A549 treated with GW870086 at 1 μM for 4 hours (cell line): ENCODE measurements around the gene ACSF2. TPM values are rescaled to one million over a fixed set of nuclear protein-coding genes. Genes with fewer than 3 reads are reported as not detected.

ENCODE experiments used
- total RNA-seq: library from RNA; stranded (reverse); fragments of 200-300 nt; extraction: Qiagen RNA extraction; gene quantifications from 5 replicates; pipeline ENCODE4 v1.2.3, GENCODE V29; 2022; ENCODE audit warnings: low read depth

The ACSF2 gene, protein sequence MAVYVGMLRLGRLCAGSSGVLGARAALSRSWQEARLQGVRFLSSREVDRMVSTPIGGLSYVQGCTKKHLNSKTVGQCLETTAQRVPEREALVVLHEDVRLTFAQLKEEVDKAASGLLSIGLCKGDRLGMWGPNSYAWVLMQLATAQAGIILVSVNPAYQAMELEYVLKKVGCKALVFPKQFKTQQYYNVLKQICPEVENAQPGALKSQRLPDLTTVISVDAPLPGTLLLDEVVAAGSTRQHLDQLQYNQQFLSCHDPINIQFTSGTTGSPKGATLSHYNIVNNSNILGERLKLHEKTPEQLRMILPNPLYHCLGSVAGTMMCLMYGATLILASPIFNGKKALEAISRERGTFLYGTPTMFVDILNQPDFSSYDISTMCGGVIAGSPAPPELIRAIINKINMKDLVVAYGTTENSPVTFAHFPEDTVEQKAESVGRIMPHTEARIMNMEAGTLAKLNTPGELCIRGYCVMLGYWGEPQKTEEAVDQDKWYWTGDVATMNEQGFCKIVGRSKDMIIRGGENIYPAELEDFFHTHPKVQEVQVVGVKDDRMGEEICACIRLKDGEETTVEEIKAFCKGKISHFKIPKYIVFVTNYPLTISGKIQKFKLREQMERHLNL
- 10.3 to 15.4 TPM (median 13.6 TPM) in 5 replicates for total RNA-seq

DNA sequence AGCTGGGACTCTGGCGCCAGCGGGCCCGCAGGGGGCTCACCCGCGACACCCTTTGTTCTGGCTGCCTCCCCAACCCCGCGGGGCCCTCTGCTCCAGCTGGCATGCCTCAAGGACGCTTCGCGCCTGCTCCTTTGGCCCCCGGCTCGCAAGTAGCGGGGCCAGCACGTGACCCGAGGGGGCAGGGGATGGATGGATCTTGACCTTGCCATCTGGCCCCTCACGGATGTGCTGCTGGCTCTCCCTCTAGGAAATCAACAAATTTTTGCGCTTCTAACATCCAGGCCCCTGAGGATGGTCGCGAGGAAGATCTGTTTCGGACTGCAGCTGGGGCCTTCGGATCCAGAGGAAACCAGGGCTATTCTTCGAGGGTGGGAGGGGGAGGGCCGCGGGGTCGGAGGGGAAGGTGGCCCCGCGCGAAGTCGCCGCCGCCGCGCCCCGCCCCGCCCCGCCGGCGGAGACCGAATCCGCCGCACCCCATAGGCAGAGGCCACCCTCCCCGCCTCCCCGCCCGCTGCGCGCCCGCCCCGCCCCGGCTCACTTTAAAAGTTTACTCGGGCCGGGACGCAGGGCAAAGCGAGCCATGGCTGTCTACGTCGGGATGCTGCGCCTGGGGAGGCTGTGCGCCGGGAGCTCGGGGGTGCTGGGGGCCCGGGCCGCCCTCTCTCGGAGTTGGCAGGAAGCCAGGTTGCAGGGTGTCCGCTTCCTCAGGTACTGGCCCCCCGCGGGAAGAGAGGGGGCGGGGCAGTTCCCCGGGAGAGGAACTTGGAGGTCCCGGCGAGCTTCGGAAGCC lies at the start of gene ACSF2:
ACSF2 (plus strand) TSS at position 537 of the 790 bp plus-strand sequence; CDS start at position 581, 44 bp downstream.

DNA sequence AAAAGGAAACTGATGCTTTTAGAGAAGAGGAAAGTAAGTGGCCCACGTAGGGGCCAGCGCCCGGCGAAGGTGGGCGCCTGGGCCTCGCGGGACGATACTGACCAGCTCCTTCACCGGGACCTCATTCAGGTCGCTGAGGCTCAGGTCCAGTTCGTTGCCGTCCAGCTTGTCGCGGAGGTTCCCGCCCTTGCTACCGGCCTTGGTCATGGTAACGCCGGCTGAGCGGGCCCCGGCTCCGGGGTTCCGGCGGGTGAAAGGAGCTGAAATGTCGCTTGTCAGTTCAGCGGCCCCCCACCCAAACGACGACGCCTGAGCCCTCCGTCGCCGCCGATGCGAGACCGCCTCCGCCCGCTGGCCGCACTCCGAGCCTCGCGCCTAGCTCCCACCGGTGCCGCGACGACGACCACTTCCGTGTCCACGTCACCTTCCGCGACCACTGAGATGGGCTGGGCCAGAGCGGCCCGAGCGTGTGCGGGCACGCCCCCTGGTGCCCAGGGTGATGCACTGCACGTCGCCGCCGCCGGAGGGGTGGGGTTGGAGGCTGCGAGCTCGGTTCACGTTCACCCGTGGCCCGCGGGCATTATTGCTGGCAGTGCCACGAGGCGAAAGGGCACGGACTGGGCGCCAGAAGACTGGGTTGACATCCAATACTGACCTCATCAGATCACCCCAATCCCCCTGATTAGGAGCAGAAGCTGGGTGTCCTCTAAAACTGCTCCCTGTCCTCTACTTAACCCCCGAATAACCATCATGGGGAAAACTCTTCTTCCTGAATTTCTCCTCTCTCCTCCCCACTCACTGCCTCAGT lies 28.7 kb upstream of the ACSF2 start, which contains the start of gene LRRC59:
LRRC59 (minus strand) TSS at position 413 of the 808 bp plus-strand sequence; CDS start at position 207, 206 bp downstream.

DNA sequence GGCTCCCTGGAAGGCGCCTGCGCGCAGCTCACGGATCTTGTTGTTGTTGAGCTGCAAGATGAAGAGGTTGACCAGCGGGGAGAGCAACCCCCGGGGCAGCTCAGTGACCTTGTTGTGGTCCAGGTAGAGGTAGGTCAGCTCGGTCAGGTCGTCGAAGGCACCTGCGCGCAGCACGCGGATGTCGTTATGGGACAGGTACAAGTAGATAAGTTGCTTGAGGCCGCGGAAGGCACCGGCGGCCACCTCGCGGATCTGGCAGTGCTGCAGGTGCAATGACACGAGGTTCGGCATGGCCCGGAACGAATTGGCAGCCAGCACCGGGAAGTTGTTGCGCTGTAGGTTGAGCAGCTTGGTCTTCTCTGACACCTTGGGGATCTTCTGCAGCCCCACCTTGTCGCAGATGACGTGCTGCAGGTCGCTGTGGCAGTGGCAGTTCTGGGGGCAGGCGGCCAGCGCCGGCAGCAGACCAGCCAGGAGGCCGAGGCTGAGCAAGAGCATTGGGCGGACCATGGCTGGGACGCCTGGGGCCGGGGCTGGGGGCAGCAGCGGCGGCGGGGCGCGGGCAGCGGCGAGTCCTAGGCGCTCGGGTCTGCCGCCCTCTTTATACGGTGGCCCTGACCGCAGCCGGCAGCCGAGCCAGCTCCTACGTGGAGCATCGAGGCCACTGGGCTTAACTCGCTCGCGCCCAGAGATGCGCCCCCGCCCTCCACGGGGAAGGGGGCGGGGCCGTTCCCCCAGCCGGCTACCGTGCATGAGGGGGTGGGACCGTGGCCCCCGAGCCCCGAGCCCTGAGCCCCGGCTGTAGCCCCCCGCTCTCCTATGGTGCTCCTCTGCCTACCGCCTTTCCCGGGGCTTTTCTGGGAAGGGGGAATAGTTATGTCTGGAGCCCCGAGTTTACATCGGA lies 42.5 kb downstream of the ACSF2 start, which contains the start of gene CHAD:
CHAD (minus strand) TSS at position 577 of the 904 bp plus-strand sequence; CDS start at position 510, 67 bp downstream.

DNA sequence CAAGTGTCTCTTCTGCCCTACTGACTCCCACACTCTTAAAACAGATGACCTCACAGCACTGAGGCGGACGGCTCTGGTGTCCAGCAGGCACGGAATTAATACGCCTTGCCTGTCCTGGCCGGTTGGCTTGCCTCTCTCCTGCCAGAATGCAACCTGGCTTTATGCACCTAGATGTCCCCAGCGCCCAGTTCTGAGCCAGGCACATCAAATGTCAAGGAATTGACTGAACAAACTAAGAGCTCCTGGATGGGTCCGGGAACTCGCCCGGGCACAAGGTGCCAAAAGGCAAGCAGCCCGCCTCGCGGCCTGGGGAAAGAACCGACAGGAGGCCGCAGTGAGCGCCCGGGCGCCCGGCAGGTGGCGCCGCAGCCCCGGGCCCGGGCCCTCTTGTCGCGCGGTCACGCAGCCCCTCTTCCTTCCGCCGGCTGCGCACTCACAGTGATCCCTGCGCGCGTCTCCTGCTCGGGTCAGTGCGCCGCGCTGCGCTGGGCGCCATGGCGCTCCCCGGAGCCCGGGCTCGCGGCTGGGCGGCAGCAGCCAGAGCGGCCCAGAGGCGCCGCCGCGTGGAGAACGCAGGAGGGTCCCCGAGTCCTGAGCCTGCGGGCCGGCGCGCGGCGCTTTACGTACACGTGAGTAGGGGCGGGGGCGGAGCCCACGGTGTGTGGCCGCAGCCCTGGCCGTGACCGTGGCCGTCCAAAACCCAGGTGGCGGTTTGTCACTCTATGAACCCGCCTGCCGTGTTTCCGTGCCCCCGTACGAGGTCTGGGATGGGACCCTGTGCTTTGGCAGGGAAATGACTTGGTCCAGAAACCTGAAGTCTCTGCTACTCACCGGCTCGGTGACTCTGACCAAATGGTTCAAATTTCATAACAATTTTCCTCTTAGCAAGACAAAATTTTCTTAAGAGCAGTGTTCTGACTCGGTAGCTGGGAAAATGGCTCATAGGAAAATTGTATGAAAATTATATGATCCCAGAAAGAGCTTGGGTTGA lies 52.7 kb downstream of the ACSF2 start, which contains the start of gene RSAD1:
RSAD1 (plus strand) TSS at position 470 of the 991 bp plus-strand sequence; CDS start at position 495, 25 bp downstream.

DNA sequence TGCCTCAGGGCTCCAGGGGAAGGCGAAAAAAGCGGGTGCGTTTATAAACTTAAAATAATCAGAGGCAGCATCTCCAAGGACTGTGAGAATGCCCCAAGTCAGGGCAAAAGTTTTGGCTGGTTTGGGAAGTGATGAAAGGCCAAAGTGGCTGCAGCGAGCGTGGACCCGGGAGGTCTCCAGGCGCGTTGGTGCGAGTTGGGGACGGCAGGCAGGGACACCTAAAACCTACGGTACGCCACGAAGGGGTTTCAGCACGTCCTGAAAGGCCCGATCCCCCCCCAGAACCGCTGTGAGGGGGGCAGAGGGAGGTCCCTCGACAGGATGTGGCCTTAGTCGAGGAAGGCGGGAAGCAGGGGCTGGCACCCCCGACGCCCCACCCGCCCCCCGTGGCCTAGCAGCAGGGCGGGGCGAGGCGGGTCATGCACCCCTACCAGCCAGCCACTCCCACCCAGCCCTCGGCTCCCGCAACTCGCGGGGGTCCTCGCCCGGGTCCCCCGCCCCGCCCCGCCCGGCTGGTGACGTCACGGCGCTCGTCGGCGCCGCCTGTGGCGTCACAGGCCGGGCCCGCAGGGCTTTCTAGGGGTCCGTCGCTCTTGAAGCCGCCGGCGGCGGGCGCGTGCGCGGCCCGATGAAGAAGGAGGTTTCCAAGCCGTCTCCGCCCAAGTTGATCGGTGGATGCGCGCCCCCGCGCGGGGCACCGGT lies 82.0 kb downstream of the ACSF2 start, which contains the start of gene MYCBPAP:
MYCBPAP (plus strand) TSS at position 569 of the 702 bp plus-strand sequence. CDS start 236 bp downstream, outside the sequence.

Other genes with a start within 250 kb of the ACSF2 start
- 6.1 to 9.5 TPM (median 7.9 TPM) in 5 replicates for gene COL1A1, start 224.6 kb upstream of the ACSF2 start, total RNA-seq
- gene TMEM92, start 151.8 kb upstream of the ACSF2 start, total RNA-seq: 18.0 to 31.0 TPM (median 24.0 TPM) in 5 replicates
- gene XYLT2, start 80.1 kb upstream of the ACSF2 start, total RNA-seq: 18.1 to 24.4 TPM (median 22.6 TPM) in 5 replicates
- gene MRPL27, start 53.0 kb upstream of the ACSF2 start, total RNA-seq: 135 to 155 TPM (median 143 TPM) in 5 replicates
- 12.7 to 15.9 TPM (median 14.4 TPM) in 5 replicates for gene EME1, start 53.0 kb upstream of the ACSF2 start, total RNA-seq
- gene LRRC59, start 28.7 kb upstream of the ACSF2 start, total RNA-seq: 235 to 249 TPM (median 243 TPM) in 5 replicates
- gene CHAD, start 42.7 kb downstream of the ACSF2 start, total RNA-seq: not detected in 5 replicates
- gene RSAD1, start 52.6 kb downstream of the ACSF2 start, total RNA-seq: 26.5 to 36.3 TPM (median 32.8 TPM) in 5 replicates
- 0.35 to 0.60 TPM (median 0.39 TPM) in 5 replicates for gene MYCBPAP, start 82.2 kb downstream of the ACSF2 start, total RNA-seq
- 0.17 to 0.78 TPM (median 0.23 TPM) in 5 replicates for gene EPN3, start 106.5 kb downstream of the ACSF2 start, total RNA-seq
- gene SPATA20, start 121.0 kb downstream of the ACSF2 start, total RNA-seq: 68.4 to 89.0 TPM (median 81.4 TPM) in 5 replicates
- gene CACNA1G, start 134.5 kb downstream of the ACSF2 start, total RNA-seq: 3.4 to 5.3 TPM (median 4.6 TPM) in 5 replicates
- gene ABCC3, start 208.7 kb downstream of the ACSF2 start, total RNA-seq: 116 to 158 TPM (median 140 TPM) in 5 replicates